Cerebellar cortex (tissue), 1 donor: ENCODE data around the gene TRIM65.
"Not testable (repeated sequence)": the region's sequence is repeated elsewhere in the genome, so short reads cannot be mapped to it uniquely, and the experiment has no call there.

Source experiments
- DNase-seq: peaks from one replicate; pipeline ENCODE4 v3.0.0-alpha.2; 2015; ENCODE audit warnings: low spot score

Gene TRIM65

GRCh38 chr17:75895370-75896155 lies 1.2 kb downstream of the TRIM65 start:
- DNase-seq, result no peak

DNA sequence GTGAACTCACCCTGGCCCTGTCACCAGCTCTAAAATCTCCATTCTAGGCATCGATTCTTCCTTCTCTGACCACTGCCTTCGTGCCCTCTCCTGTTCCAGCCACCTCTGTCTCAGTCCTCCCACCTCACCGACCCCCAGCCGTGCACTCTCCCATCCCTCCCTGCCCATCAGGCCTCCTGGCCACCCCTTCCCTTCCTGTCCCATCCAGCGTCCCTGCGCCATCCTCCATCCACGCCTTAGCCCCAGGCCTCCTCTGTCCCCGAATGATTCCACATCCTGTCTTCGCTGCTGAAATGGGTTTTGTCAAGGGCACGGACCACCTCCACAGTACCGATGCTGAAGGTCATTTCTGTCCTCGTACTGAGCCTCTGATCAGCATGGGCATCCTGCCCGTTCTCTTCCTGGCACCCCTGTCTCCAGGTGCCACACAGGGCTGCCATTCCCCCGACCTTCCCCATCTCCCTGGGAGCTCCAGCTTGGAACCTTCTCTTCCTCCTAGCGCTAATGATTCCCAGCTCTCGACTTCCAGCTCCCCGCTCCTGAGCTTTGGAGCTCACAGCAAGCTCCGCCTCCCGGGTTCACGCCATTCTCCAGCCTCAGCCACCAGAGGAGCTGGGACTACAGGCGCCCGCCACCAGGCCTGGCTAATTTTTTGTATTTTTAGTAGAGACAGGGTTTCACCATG lies 2.6 kb downstream of the TRIM65 start:
- DNase-seq, result peak; percentile 64

GRCh38 chr17:75893305-75894048 lies 3.3 kb downstream of the TRIM65 start:
- no peak for DNase-seq

GRCh38 chr17:75892556-75893224 lies 4.1 kb downstream of the TRIM65 start:
- DNase-seq, result no peak

DNA sequence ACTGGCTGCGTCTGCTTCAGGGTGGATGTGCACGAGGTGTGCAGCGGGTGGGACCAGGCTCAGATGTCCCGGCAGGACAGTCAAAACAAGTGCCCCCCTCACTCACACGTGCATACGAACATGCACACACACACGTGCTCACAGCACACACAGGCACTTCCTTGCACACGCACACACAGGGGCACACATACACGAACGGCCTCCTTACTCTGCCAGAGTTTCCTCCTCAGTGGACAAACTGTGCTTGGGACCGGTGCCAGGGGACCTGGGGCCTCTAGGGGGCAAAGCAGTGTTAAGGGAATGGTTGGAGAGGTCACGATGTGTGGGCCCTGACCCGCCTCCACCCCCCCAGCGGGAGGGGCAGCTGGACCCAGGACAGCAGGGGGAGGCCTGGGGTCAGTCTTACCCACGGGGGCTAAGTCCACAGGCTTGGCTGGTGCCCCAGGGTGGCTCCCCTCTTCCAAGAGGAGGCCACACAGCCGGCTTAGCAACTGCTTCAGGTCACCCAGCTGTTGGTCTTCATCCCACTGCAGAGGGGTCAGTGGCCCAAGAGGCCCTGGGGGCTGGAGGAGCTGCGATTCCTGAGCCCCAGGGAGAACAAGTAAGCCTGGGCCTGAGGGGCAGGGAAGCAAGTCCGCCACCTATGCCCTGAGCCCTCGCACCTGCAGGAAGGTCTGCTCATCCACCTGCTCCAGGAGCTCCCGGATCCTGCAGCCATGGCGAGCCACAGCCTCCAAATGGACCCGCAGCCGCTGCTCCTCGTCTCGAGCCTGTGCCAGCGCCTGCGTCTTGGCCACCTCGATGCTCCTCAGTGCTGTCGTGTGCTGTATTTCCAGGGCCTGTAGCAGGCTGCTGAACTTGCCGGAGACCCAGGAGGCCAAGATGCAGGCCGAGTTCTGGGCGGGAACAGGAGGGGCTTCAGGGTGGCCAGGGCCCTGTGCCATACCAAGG lies 4.9 kb downstream of the TRIM65 start:
- DNase-seq, result no peak

DNA sequence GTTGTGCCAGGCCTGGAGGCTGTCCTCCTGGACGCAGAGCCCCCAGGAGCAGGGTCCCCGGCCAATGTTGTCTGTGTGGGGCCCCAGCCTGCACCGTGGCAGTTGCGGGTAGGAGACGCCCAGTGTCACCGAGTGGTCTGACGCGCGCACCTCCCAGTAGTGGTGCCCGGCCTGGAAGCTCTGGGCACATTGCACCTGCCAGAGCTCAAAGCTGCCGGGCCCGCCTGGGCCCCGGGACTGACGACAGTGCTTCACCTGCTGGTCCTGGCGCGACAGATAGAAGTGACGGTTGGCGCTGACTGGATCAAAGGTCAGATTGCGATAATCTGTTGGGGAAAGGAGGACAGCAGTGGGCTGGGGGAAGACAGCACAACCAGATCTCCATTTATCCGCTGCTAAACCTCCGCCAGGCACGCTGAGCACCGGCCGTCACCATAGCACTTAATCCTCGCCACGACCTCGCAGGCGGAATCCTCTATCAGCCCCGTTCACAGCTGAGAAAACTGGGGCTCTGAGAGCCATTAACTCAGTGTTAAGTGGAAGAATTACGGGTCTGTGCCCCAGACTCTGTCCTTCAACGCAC lies 5.6 kb downstream of the TRIM65 start:
- no peak for DNase-seq

DNA sequence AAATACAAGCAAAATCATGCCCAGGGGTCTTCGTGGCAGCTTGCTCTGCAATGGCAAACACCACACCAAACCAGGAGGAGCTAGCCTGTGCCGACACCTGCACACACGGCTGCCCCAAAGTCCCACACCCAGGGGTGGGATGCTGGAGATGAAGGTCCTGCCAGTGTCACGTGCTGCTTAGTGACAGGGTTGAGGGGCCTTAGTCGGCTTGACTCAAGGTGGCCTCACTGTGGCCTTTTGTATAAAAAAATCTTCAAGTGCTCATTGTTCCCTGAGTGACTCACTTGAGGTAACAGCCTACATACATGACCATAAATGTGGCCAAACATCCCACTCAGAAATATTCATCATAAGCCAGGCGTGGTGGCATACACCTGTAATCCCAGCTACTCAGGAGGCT lies 7.3 kb downstream of the TRIM65 start:
- DNase-seq, result no peak

DNA sequence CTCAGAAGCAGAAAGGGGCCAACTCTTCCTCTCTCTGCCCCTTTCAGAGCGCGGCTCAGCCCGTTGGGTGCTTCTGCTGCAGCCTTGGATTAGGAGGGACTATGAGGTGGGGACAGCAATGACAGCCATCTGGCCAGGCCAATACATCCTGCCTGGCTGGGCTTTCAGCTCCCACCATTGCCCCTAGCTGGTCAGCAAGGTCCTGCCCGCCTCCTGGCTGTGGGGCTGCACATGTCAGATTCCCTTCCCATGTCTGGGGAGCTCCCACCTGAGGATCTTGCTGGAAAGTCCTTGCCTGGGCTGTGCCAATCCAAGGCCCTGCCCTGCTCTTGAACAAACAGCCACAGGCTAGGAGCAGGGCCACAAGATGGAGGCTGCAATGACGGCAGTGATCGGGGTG lies 8.3 kb downstream of the TRIM65 start:
- DNase-seq, result no peak

- not testable (repeated sequence) for DNase-seq
Observed at GRCh38 chr17:75885860-75886259, 10.9 kb downstream of the TRIM65 start.

DNA sequence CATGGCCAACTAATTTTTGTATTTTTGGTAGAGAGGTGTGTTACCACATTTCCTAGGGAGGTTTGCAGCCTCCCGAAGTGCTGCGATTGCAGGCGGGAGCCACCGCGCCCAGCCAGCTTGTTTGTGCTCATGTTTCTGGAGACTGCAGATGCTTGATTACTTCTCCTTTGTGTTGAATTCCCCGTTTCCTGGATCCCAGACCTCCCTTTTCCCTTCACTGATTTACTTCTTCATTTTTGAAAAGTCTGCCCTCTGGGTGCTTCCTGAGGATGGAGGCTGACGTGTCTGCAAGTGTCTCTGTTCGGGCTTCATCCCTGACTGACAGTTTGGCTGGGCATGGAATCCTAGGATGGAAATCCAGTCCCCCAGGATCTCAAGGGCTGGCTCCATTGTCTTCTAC lies 11.3 kb downstream of the TRIM65 start:
- no peak for DNase-seq

DNA sequence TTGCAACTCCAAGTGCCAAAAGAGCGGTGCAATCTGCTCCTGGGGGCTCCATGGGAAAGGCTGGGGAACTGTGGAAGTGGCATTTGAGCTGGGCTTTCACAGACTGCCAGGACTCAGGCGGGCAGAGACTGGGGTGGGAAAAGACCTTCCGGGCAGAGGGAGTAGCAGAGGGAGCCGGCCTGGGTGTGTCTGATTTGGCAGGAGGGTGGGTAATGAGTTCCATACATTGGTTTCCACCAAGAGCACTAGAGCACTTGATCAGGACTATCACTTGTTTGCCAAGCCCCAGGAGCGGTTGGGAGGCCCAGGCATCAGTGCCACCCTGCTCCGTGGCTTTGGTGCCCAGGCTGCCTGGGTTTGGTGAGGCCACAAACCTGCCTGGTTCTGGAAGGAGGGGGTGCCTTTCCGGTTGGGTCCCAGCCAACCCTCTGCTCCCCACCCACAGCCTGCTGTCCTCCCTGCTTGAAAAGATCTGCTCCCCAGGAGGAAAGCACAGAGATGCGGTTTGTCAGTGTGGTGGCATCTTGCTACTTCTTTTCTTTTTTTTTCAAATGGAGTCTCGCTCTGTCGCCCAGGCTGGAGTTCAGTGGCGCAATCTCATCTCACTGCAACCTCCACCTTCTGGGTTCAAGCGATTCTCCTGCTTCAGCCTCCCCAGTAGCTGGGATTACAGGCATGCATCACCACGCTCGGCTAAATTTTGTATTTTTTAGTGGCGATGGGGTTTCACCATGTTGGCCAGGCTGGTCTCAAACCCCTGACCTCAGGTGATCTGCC lies 14.9 kb downstream of the TRIM65 start:
- no peak for DNase-seq

GRCh38 chr17:75880266-75880665 lies 16.5 kb downstream of the TRIM65 start:
- no peak for DNase-seq

DNA sequence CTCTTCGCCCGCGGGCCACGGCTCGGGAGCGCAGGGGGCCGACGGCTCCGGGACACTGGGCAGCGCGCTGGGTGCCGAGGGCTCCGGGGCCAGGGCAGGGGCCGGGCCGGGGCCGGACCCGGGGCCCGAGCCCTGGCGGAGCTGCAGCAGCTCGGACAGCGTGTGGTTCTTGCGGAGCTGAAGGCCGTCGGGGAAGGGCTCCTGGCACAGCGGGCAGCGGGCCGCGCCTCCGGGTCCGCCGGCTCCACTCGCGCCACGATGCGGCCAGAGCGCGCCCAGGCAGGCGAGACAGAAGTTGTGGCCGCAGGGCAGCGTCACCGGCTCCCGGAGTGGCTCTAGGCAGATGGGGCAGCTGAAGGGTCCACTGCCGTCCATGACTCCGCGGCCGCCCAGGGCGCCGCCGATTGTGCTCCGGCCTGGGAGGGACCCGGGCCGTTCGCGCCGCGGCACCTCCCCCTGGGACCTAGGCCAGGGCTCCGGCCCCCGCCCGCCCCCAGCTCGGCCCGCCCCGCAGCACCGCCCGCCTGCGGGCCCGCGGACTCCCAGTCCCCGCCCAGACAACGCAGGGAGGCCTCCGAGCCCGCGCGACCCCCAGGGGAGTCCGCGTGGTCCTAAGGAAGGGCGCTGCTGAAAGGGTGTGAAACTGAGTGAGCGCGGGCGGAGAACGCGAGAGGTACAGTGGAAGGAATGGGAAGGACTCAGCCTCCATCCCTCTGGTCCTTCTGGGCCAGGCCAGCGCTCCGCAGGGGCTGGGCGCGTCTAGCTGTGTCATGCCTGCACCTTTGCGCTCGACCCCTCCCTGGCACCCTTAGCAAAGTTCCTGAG lies 18.4 kb downstream of the TRIM65 start, which contains the start of gene TRIM47:
Gene TRIM47 (minus strand): TSS at position 408 of the 825 bp plus-strand sequence. CDS start 33 bp downstream, at position 375.
- no peak for DNase-seq

DNA sequence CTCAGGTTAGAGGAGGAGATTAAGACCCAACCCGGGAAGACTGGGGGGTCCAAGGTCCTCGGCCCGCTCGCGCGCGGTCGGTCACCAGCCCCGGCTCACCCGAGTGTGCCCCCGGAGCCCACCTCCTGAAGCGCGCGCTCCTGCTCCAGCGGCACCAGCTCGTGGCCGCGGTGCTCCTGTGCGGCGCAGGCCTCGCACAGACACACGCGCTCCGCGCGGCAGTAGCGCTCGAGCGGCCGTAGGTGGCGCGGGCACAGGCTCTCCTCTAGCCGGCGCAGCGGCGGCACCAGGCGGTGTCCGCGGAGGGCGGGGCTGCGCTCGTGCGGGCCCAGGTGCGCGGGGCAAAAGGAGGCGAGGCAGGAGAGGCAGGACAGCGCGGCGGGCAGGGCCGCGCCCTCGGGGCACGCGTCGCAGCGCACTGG lies 19.0 kb downstream of the TRIM65 start:
- DNase-seq, result peak; percentile 53

DNA sequence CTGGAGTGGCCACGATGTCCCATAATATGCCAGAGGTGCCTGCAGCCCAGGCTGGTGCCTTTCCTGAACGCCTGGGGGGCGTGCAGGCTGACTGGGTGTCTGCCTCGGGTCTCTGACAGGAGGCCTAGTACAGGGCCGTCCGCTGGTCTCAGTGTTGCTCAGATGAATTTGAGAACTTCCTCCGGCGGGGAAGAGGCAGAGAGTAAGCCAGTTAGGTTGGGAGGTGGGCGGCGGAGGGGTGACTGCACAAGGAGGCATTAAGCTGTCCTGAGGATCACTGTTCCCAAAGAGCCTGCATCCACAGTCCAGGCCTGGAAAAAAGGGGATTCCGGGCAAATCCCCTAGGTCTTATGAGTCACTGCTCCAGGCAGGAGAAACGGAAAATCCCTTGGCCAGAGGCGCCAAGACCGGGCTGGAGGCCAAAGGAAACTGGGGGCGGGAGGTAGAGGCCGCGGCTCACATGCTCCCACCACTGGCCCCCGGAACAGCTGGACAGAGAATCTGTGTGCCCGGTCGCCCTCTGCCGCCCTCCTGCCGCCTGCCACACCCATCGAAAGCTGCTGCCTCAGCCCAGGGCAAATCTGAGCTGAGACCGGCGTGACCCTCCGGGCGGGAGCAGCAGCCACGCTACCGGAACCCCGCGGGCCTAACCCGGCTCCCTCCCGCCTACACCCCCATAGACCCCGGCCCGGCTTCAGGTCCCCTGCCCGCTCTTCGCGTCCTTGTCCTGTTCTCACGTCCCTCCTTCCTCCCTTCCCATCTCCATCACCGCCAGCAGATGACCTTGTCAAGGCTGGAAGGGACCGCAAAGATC lies 19.6 kb downstream of the TRIM65 start:
- DNase-seq, result peak; percentile 50

GRCh38 chr17:75876190-75876937 lies 20.4 kb downstream of the TRIM65 start:
- peak; percentile 47 for DNase-seq

DNA sequence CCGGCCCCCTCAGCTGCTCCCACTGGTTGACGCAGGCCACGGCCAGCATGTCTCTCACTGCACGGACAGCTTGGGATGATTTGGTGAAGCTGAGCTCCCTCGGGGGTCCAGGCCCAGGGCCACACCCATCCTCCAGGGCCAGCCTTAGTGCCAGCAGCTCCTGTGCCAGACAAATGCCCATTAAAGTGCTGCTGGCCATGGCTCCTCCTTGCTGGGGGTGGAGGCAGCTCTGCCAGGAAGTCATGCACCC lies 20.9 kb downstream of the TRIM65 start:
- no peak for DNase-seq
